ENCODE data around the gene PPP2R5E. TPM values are rescaled to one million over a fixed set of nuclear protein-coding genes. Genes with fewer than 3 reads are reported as not detected.

PPP2R5E gene
- total RNA-seq, 2 experiments from 2014 or later = 44.8 to 46.3 TPM

- no peaks in the 10 kb centered on the region for H3K9me3 Mint-ChIP-seq
- DNase-seq = no peak
- CTCF ChIA-PET = interaction anchor here (0.6 to 1.2 kb wide), 3 partner anchors 12 to 273 kb away, joined by 3 to 5 read pairs (median 5); no protein-coding TSS in a partner anchor
- peaks cover 23% of the 10 kb centered on the region for H3K36me3 Mint-ChIP-seq (ENCODE audit: low read depth)
- POLR2A ChIA-PET = interaction anchor here (1.8 kb wide), 1 partner anchor 12 kb away, joined by 5 read pairs; no protein-coding TSS in a partner anchor
- H3K4me3 Mint-ChIP-seq = no peak overlapping the region
- no peaks in the 10 kb centered on the region for H3K27me3 Mint-ChIP-seq
- peaks cover 11% of the 10 kb centered on the region for H3K4me1 Mint-ChIP-seq
- H3K27ac Mint-ChIP-seq = no peak overlapping the region
Observed at GRCh38 chr14:63371033-63371432, 172.1 kb downstream of the PPP2R5E start.

GRCh38 chr14:63367742-63368364, 175.3 kb downstream of the PPP2R5E start:
- Mint-ChIP-seq H3K4me1 (peaks cover 11% of the 10 kb centered on the region), H3K27me3 (peaks cover 4% of the 10 kb centered on the region), H3K4me3 (no peak overlapping the region), H3K9me3 (no peaks in the 10 kb centered on the region), H3K27ac (no peak overlapping the region), H3K36me3 (ENCODE audit: low read depth) (peaks cover 8% of the 10 kb centered on the region)
- no peak for DNase-seq
- POLR2A ChIA-PET = no interaction called here
- CTCF ChIA-PET = no interaction called here

- no peaks in the 10 kb centered on the region for H3K4me1 Mint-ChIP-seq
- H3K27me3 Mint-ChIP-seq = peaks cover 15% of the 10 kb centered on the region
- POLR2A ChIA-PET = no interaction called here
- H3K36me3 Mint-ChIP-seq (ENCODE audit: low read depth) = no peaks in the 10 kb centered on the region
- DNase-seq = no peak
- no peak overlapping the region for H3K4me3 Mint-ChIP-seq
- no peaks in the 10 kb centered on the region for H3K9me3 Mint-ChIP-seq
- no peak overlapping the region for H3K27ac Mint-ChIP-seq
- CTCF ChIA-PET = no interaction called here
Observed at GRCh38 chr14:63362389-63362819, 180.8 kb downstream of the PPP2R5E start.

DNA sequence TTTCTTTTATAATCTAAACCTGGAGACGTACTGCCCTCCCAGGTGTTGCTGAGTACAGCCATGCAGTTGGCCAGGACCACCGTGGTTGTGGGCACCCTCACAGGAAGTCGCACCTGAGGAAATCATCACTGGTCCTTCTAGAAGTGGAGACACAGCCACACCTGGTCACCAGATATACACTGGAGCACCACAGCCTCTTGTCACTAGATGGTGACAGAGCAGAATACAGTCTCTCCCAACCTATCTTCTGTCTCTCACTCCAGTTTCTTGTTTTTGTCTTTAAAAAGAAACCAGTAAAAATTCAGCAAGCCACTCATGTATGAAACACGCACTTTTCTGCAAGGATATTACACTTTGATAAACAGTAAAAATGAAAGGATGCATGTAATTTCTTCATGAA, 181.4 kb downstream of the PPP2R5E start:
- Mint-ChIP-seq H3K36me3 (ENCODE audit: low read depth) (no peaks in the 10 kb centered on the region), H3K27me3 (peaks cover 15% of the 10 kb centered on the region), H3K9me3 (no peaks in the 10 kb centered on the region), H3K4me1 (no peaks in the 10 kb centered on the region), H3K27ac (no peak overlapping the region), H3K4me3 (no peak overlapping the region)
- ChIA-PET POLR2A (no interaction called here), CTCF (no interaction called here)
- no peak for DNase-seq

DNA sequence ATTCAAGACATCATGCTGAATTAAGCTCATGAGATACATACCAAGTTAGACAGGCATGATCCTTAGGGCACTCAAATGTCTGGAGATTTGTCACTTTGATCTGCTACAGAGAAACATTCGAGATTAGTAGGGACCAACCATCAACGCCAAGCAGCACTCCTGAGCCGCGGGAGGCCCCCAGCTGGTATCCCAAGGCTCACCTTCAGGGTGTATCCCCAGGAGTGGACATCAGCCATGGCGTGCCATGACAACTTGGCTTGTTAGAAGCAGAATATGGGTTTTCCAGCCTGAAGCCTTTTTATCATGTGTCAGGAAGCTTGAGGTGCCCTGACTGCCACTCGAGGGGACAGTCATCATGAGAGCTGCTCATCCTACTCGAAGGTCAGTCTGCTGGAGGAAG, 185.3 kb downstream of the PPP2R5E start:
- Mint-ChIP-seq H3K27ac (no peak overlapping the region), H3K27me3 (peaks cover 17% of the 10 kb centered on the region), H3K36me3 (ENCODE audit: low read depth) (no peaks in the 10 kb centered on the region), H3K4me3 (no peak overlapping the region), H3K4me1 (no peaks in the 10 kb centered on the region), H3K9me3 (no peaks in the 10 kb centered on the region)
- ChIA-PET POLR2A (no interaction called here), CTCF (no interaction called here)
- DNase-seq = no peak

DNA sequence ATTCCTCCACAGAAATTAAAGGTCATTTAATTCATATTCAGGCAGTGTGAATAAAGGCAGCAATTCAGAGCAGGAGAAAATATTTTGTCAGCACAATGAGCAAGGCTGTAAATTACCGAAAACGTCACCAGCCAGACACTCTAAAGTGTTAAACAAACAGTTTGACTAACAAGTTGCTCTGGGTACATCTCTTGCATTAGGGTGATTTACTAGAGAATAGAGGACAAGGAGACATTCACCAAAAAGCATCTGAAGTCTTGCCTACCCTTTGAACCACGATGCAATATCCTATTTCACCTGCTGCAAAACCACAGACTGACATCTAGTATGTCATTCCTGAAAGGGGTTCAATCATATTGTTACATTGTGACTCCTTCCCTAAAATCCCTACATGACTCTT, 197.4 kb downstream of the PPP2R5E start:
- Mint-ChIP-seq H3K9me3 (no peaks in the 10 kb centered on the region), H3K4me3 (no peak overlapping the region), H3K27me3 (peaks cover 33% of the 10 kb centered on the region), H3K4me1 (no peaks in the 10 kb centered on the region), H3K36me3 (ENCODE audit: low read depth) (no peaks in the 10 kb centered on the region), H3K27ac (no peak overlapping the region)
- CTCF ChIA-PET = no interaction called here
- POLR2A ChIA-PET = no interaction called here
- DNase-seq = no peak

DNA sequence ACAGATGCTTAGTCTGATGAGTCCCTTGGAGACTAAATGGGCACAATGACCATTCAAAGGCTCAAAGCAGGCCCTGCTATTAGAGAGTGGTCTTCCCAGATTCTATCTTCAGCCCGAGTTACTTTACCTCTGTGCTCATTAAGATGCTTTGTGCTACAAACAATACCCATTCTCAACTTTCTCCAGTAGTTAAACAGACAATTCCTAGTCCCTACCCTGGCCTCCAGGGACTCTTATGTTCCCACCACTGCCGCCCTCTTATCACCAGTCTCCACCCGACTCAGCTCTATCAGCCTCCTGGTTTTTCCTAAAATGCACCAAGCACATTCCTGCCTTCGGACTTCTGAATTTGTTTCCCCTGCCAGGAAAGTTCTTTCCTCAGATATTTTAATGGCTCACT, 198.8 kb downstream of the PPP2R5E start:
- no peak overlapping the region for H3K4me3 Mint-ChIP-seq
- POLR2A ChIA-PET = no interaction called here
- H3K4me1 Mint-ChIP-seq = no peaks in the 10 kb centered on the region
- no peaks in the 10 kb centered on the region for H3K36me3 Mint-ChIP-seq (ENCODE audit: low read depth)
- CTCF ChIA-PET = no interaction called here
- no peak for DNase-seq
- no peak overlapping the region for H3K27ac Mint-ChIP-seq
- peaks cover 38% of the 10 kb centered on the region for H3K27me3 Mint-ChIP-seq
- no peaks in the 10 kb centered on the region for H3K9me3 Mint-ChIP-seq

GRCh38 chr14:63343878-63344277, 199.3 kb downstream of the PPP2R5E start:
- no peak for DNase-seq
- ChIA-PET CTCF (no interaction called here), POLR2A (no interaction called here)
- Mint-ChIP-seq H3K27ac (no peak overlapping the region), H3K9me3 (no peaks in the 10 kb centered on the region), H3K27me3 (peaks cover 38% of the 10 kb centered on the region), H3K4me3 (no peak overlapping the region), H3K36me3 (ENCODE audit: low read depth) (no peaks in the 10 kb centered on the region), H3K4me1 (no peaks in the 10 kb centered on the region)

DNA sequence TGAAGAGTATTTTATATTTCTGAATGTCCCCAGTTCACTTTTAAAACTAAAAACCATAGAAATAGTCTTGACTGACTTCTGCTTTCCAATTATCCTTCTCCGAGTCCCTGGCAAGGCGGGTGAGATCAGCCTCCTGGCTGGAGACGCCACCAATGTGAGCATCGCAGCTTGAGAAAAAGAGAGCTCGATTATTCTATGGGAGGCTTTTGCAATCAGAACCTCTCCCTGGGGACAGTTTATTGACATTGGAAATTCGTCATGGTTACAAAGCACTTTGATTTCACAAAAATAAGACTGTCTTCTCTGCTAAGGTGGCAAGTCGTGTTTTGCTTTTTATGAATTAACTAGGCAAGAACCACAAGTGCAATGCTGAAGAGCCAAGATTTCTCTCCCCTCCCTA, 200.8 kb downstream of the PPP2R5E start:
- POLR2A ChIA-PET = no interaction called here
- no peaks in the 10 kb centered on the region for H3K9me3 Mint-ChIP-seq
- H3K27me3 Mint-ChIP-seq = peaks cover 32% of the 10 kb centered on the region
- no peak overlapping the region for H3K27ac Mint-ChIP-seq
- H3K4me3 Mint-ChIP-seq = no peak overlapping the region
- no peaks in the 10 kb centered on the region for H3K36me3 Mint-ChIP-seq (ENCODE audit: low read depth)
- no peaks in the 10 kb centered on the region for H3K4me1 Mint-ChIP-seq
- CTCF ChIA-PET = no interaction called here
- no peak for DNase-seq

- no peaks in the 10 kb centered on the region for H3K9me3 Mint-ChIP-seq
- DNase-seq = no peak
- ChIA-PET POLR2A (no interaction called here), CTCF (no interaction called here)
- H3K4me1 Mint-ChIP-seq = no peaks in the 10 kb centered on the region
- H3K27me3 Mint-ChIP-seq = peaks cover 12% of the 10 kb centered on the region
- no peaks in the 10 kb centered on the region for H3K36me3 Mint-ChIP-seq (ENCODE audit: low read depth)
- H3K27ac Mint-ChIP-seq = no peak overlapping the region
- H3K4me3 Mint-ChIP-seq = no peak overlapping the region
Observed at GRCh38 chr14:63328787-63329737, 214.1 kb downstream of the PPP2R5E start.

GRCh38 chr14:63326840-63327239, 216.3 kb downstream of the PPP2R5E start:
- Mint-ChIP-seq H3K9me3 (no peaks in the 10 kb centered on the region), H3K27ac (no peak overlapping the region), H3K4me1 (no peaks in the 10 kb centered on the region), H3K4me3 (no peak overlapping the region), H3K27me3 (peaks cover 17% of the 10 kb centered on the region), H3K36me3 (ENCODE audit: low read depth) (no peaks in the 10 kb centered on the region)
- DNase-seq = no peak
- ChIA-PET POLR2A (no interaction called here), CTCF (no interaction called here)

- H3K4me3 Mint-ChIP-seq = no peak overlapping the region
- H3K27ac Mint-ChIP-seq = no peak overlapping the region
- H3K36me3 Mint-ChIP-seq (ENCODE audit: low read depth) = no peaks in the 10 kb centered on the region
- H3K4me1 Mint-ChIP-seq = no peaks in the 10 kb centered on the region
- ChIA-PET CTCF (interaction anchor here (0.6 to 0.7 kb wide), 2 partner anchors 17 to 120 kb away, joined by 3 read pairs; no protein-coding TSS in a partner anchor), POLR2A (no interaction called here)
- peaks cover 16% of the 10 kb centered on the region for H3K27me3 Mint-ChIP-seq
- H3K9me3 Mint-ChIP-seq = no peaks in the 10 kb centered on the region
- DNase-seq = no peak
Observed at GRCh38 chr14:63322897-63323573, 220.1 kb downstream of the PPP2R5E start.

- CTCF ChIA-PET = no interaction called here
- peaks cover 16% of the 10 kb centered on the region for H3K27me3 Mint-ChIP-seq
Observed at GRCh38 chr14:63322472-63322871, 220.7 kb downstream of the PPP2R5E start.

More at GRCh38 chr14:63322472-63322871, 220.7 kb downstream of the PPP2R5E start:
- H3K36me3 Mint-ChIP-seq (ENCODE audit: low read depth) = no peaks in the 10 kb centered on the region
- DNase-seq = no peak
- H3K4me3 Mint-ChIP-seq = no peak overlapping the region
- H3K4me1 Mint-ChIP-seq = no peaks in the 10 kb centered on the region
- no peak overlapping the region for H3K27ac Mint-ChIP-seq
- no peaks in the 10 kb centered on the region for H3K9me3 Mint-ChIP-seq
- POLR2A ChIA-PET = no interaction called here

Measured in activated CD4-positive, alpha-beta memory T cell treated with anti-CD3 and anti-CD28 coated beads, Interleukin-2, amount 10 ng/mL, durations not matched to agents 7 days and 5 days (primary cell).